Thoracic aorta (tissue), 2 donors: ENCODE results near the gene FGG. TPM values are rescaled to one million over a fixed set of nuclear protein-coding genes. Genes with fewer than 3 reads are reported as not detected.

Experiments
- ATAC-seq: fragments of 150-250 bp; one replicate; pipeline ENCODE4 v1.8.0; 2017; ENCODE audit warnings: low read depth; ENCODE audit not compliant: insufficient number of reproducible peaks, low FRiP score
- DNase-seq: peaks from one replicate; pipeline ENCODE4 v3.0.0-alpha.2; 2020; ENCODE audit warnings: low spot score
- H3K27ac ChIP-seq, 2 donors: fragments of 200-600 bp; sonication (generic); 1 replicate in 1 of 2; 2 replicates in 1 of 2; pipeline ENCODE4 v1.5.1; 2016; ENCODE audit warnings: mild to moderate bottlenecking in 2 of 2, moderate library complexity in 2 of 2
- H3K27me3 ChIP-seq: fragments of 200-600 bp; sonication (generic); replicated peaks from 2 replicates; pipeline ENCODE4 v1.6.0; 2016; ENCODE audit warnings: mild to moderate bottlenecking; ENCODE audit not compliant: insufficient read depth
- H3K36me3 ChIP-seq: fragments of 200-600 bp; sonication (generic); one replicate; pipeline ENCODE4 v1.5.1; 2016
- H3K4me1 ChIP-seq, 2 donors: fragments of 200-600 bp; sonication (generic); 1 replicate in 1 of 2; 2 replicates in 1 of 2; pipeline versions ENCODE4 v1.5.1 to v1.6.0; 2016; ENCODE audit warnings: low read depth in 2 of 2, mild to moderate bottlenecking in 1 of 2; ENCODE audit not compliant: control insufficient read depth in 1 of 2
- H3K4me3 ChIP-seq: fragments of 200-600 bp; sonication (generic); 2 replicates; pipeline ENCODE4 v1.5.1; 2016; ENCODE audit warnings: mild to moderate bottlenecking
- H3K9me3 ChIP-seq: fragments of 200-600 bp; sonication (generic); 2 replicates; pipeline ENCODE4 v1.5.1; 2016
- CTCF ChIP-seq: fragments of 200-600 bp; sonication (generic); IDR thresholded peaks from one replicate; pipeline ENCODE4 v1.5.1; 2019; ENCODE audit warnings: antibody characterized with exemption
- total RNA-seq, 2 donors: library from RNA; depleted of rRNA; stranded (reverse); fragments of >200 nt; gene quantifications; one replicate each; pipeline versions ENCODE4 v1.1.0 to v1.2.3, GENCODE V29; 2016

FGG gene
- total RNA-seq, 2 donors from 2014 or later: not detected

DNA sequence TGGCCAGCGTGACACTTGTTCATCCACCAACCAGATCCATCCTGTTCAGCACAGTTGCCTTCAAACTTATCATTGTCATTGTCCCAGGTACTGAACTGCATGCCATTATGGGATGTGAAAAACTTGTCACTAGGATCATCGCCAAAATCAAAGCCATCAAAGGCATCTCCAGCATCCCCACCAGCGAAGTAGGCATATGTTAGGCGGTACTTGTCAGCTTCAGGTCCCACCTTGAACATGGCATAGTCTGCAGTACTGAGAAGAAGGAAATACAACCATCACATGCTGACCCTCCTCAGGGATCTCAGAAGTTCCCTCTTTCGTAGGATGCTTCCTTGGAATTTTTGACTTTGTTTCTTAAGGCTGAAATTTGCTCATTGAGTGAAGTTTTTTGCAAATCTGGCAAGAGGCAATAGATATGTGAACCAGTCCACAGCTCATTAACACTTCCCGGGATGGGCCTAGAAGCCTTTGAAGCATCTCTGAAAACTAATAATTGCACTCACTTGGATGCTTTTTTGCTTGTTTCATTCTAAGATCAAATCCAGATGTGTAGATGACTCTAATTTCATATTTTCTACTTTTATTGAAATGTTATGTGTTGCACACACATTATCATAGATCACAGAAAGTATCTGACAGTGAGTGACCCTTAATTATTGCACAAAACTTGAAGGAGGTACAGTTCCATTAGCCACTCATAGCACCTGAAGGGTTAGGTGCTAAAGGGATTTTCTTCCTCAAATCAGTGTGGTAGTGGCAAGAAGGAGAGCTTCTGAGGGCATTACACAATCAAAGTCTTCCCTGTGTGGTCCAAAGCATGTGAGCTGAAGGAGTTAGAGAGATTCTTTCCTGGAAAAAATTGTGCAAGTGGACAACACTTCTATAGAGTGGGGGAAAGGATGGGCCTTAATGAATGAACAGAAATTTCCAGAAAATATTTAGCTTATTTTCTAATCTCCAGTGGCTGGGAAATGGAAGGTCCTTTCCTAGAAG, 5.4 kb downstream of the FGG start:
- Histone ChIP-seq H3K36me3 (no peaks in the 10 kb centered on the region), H3K4me3 (no peak overlapping the region), H3K4me1 (no peaks in the 10 kb centered on the region), H3K27me3 (no peaks in the 10 kb centered on the region), H3K27ac (no peak overlapping the region), H3K9me3 (no peaks in the 10 kb centered on the region)
- no peak for DNase-seq
- ATAC-seq: no peak
- TF ChIP-seq CTCF: no peak

DNA sequence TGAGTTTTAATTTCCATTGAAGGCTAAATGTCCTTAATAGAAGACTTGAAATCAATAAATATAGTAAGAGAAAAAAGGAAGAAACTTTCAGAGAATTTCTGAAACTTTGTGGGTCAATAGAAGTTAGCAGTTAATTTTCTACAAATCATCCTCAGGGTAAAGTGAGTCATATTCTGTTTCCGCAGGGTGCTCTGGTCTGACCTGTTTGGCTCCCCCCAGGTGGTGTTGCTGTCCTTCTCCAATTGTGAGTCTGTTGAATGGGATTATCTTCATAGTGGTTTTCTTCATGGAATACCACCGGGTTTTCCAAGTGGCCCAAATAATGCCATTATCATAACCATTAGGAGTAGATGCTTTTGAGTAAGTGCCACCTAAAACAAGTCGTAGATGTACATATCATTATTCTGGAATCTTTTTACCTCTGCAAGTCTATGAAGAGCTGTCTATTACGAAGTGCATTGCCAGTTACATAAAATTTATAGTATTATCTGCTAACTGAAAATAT, 7.7 kb downstream of the FGG start:
- no peak for TF ChIP-seq CTCF
- H3K27me3 ChIP-seq: no peaks in the 10 kb centered on the region
- H3K27ac ChIP-seq: no peak overlapping the region
- DNase-seq: no peak
- no peak for ATAC-seq
- H3K4me1 ChIP-seq: no peaks in the 10 kb centered on the region
- H3K9me3 ChIP-seq: no peaks in the 10 kb centered on the region
- H3K4me3 ChIP-seq: no peak overlapping the region
- no peaks in the 10 kb centered on the region for H3K36me3 ChIP-seq

GRCh38 chr4:154603033-154603943, 9.2 kb downstream of the FGG start:
- Histone ChIP-seq H3K36me3 (no peaks in the 10 kb centered on the region), H3K27ac (no peak overlapping the region), H3K27me3 (no peaks in the 10 kb centered on the region), H3K4me3 (no peak overlapping the region), H3K9me3 (no peaks in the 10 kb centered on the region), H3K4me1 (no peaks in the 10 kb centered on the region)
- no peak for ATAC-seq
- DNase-seq: no peak
- no peak for TF ChIP-seq CTCF

DNA sequence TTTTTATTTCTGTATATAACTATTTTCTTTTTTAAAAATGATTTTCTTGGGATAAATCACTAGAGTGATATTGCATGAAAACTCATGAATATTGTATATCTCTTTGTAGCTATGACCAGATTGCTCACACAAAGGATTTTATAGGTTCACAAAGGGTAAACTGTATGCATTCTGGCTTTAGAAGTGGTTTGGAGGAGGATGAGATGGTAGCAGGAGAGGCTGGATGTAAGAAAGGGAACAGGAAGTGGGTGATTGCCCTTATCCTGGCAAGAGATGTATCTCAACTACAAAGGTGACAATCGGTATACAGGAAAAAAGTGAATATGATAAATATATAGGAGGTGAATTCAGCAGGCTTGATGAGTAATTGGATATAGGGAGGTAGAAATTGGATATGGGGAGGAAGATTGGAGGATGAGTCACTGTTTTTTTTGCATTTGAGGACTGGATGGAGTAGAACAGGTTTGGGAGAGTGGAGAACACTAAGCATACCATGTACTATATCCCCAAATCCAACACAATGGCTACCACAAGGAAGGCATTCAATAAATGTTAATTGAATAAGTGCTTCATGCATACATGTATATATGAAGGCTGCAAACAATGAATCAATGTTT, 9.9 kb downstream of the FGG start:
- DNase-seq: no peak
- ATAC-seq: no peak
- Histone ChIP-seq H3K27ac (no peak overlapping the region), H3K4me3 (no peak overlapping the region), H3K9me3 (no peaks in the 10 kb centered on the region), H3K36me3 (no peaks in the 10 kb centered on the region), H3K27me3 (no peaks in the 10 kb centered on the region), H3K4me1 (no peaks in the 10 kb centered on the region)
- no peak for TF ChIP-seq CTCF
